GM23248 (cell line): ENCODE data around the gene AGMO. TPM values are rescaled to one million over a fixed set of nuclear protein-coding genes. Genes with fewer than 3 reads are reported as not detected.

Experiments
- DNase-seq: peaks from one replicate; pipeline ENCODE4 v3.0.0-alpha.2; 2015
- H2AFZ ChIP-seq: fragments of 200-600 bp; sonication (generic); 2 replicates; pipeline ENCODE4 v1.6.1; 2016; ENCODE audit warnings: antibody characterized with exemption
- H3F3A ChIP-seq: fragments of 200-600 bp; sonication (generic); 2 replicates; pipeline ENCODE4 v1.6.1; 2016; ENCODE audit warnings: mild to moderate bottlenecking, antibody characterized with exemption, mixed run types; ENCODE audit not compliant: insufficient read depth
- H3K27ac ChIP-seq: fragments of 200-600 bp; sonication (generic); 2 replicates; pipeline ENCODE4 v1.5.1; 2016; ENCODE audit warnings: mild to moderate bottlenecking
- H3K27me3 ChIP-seq: fragments of 200-600 bp; sonication (generic); replicated peaks from 2 replicates; pipeline ENCODE4 v1.6.1; 2016; ENCODE audit warnings: mild to moderate bottlenecking; ENCODE audit not compliant: insufficient read depth
- H3K36me3 ChIP-seq: fragments of 200-600 bp; sonication (generic); 2 replicates; pipeline ENCODE4 v1.6.1; 2016; ENCODE audit warnings: low read depth, mild to moderate bottlenecking
- H3K4me1 ChIP-seq: fragments of 200-600 bp; sonication (generic); 2 replicates; pipeline ENCODE4 v1.6.1; 2016; ENCODE audit warnings: mild to moderate bottlenecking; ENCODE audit not compliant: insufficient read depth
- H3K4me2 ChIP-seq: fragments of 200-600 bp; sonication (generic); one replicate; pipeline ENCODE4 v1.6.1; 2016; ENCODE audit warnings: mild to moderate bottlenecking; ENCODE audit not compliant: unreplicated experiment
- H3K4me3 ChIP-seq: fragments of 200-600 bp; sonication (generic); 2 replicates; pipeline ENCODE4 v1.5.1; 2016; ENCODE audit warnings: mild to moderate bottlenecking
- H3K79me2 ChIP-seq: fragments of 200-600 bp; sonication (generic); 2 replicates; pipeline ENCODE4 v1.6.1; 2016; ENCODE audit warnings: mild to moderate bottlenecking; ENCODE audit not compliant: insufficient read depth
- H3K9ac ChIP-seq: fragments of 200-600 bp; sonication (generic); 2 replicates; pipeline ENCODE4 v1.6.1; 2016; ENCODE audit warnings: mild to moderate bottlenecking
- H3K9me2 ChIP-seq: fragments of 200-600 bp; sonication (generic); 2 replicates; pipeline ENCODE4 v1.6.1; 2016; ENCODE audit warnings: mixed run types, mild to moderate bottlenecking, moderate library complexity; ENCODE audit not compliant: insufficient read depth
- H3K9me3 ChIP-seq: fragments of 200-600 bp; sonication (generic); one replicate; pipeline ENCODE4 v1.6.1; 2017; ENCODE audit warnings: low read depth
- H4K20me1 ChIP-seq: fragments of 200-600 bp; sonication (generic); 2 replicates; pipeline ENCODE4 v1.6.0; 2016; ENCODE audit not compliant: insufficient read depth
- EZH2 ChIP-seq: fragments of 200-600 bp; sonication (generic); IDR thresholded peaks from 2 replicates; pipeline ENCODE4 v1.6.1; 2018; ENCODE audit warnings: antibody characterized with exemption, mild to moderate bottlenecking; ENCODE audit not compliant: insufficient read depth, poor library complexity, severe bottlenecking
- EZH2phosphoT487 ChIP-seq: fragments of 200-600 bp; sonication (generic); IDR thresholded peaks from 2 replicates; pipeline ENCODE4 v1.6.1; 2018; ENCODE audit warnings: antibody characterized with exemption, moderate library complexity, mild to moderate bottlenecking, low read depth; ENCODE audit not compliant: insufficient read depth
- WGBS, 2 experiments: methylation state at CpG; one replicate each; pipeline ENCODE4 v1.1.6; 2015 to 2017; ENCODE audit warnings: low lambda C conversion rate in 2 of 2, low coverage in 1 of 2; ENCODE audit errors: missing lambda C conversion rate in 2 of 2; 5-methylcytosine and 5-hydroxymethylcytosine counted together
- in situ Hi-C: fragments of 300-500 bp; cut with MboI; formaldehyde crosslinking; loops from 2 replicates; pipeline ENCODE4 v1.15.0; 2020
- polyA plus RNA-seq: library from polyadenylated mRNA; unstranded; fragments of >200 nt; fragmentation: Nextera tagmentation; extraction: Ambion mirVana; gene quantifications from 2 replicates; pipeline ENCODE4 v1.2.1, GENCODE V29; 2016
- total RNA-seq: library from RNA; depleted of rRNA; stranded (reverse); fragments of >200 nt; shearing (Covaris generic); gene quantifications from 2 replicates; pipeline ENCODE4 v1.2.3, GENCODE V29; 2014

Gene AGMO
- total and polyA plus RNA-seq, 2 experiments from 2014 or later: not detected

DNA sequence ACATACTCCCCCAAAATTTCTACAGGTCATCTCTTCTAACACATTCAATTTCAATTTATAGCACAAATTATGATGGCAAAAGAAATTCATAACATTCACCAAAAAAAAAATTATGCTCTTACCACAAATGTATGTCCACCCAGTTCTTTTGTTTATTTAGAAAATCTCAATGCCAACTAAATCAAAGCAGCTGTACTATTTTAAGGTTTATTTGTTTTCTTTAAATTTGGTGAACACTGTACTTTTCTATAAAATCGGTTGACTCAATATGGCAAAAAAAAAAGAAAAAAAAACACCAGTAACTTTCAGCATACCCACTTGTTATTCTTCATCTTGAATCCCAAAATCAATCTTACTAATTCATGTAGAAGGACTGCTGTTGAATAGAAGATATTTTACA lies 225.7 kb downstream of the AGMO start:
- no peaks in the 10 kb centered on the region for H3K9me3 ChIP-seq
- H3K27ac ChIP-seq: no peak overlapping the region
- no peak for DNase-seq
- no peaks in the 10 kb centered on the region for H3K9me2 ChIP-seq
- no peak overlapping the region for H3K4me3 ChIP-seq
- no peaks in the 10 kb centered on the region for H3K27me3 ChIP-seq
- in situ Hi-C loops: no loop called here
- H3F3A ChIP-seq: no peaks in the 10 kb centered on the region
- no peaks in the 10 kb centered on the region for H3K79me2 ChIP-seq
- H3K4me1 ChIP-seq: no peaks in the 10 kb centered on the region
- H4K20me1 ChIP-seq: no peaks in the 10 kb centered on the region
- TF ChIP-seq EZH2phosphoT487: no peak
- no peak for TF ChIP-seq EZH2
- no peak overlapping the region for H3K4me2 ChIP-seq
- H3K36me3 ChIP-seq: no peaks in the 10 kb centered on the region
- no peak overlapping the region for H2AFZ ChIP-seq
- no peak overlapping the region for H3K9ac ChIP-seq
- WGBS, 2 experiments: 64 to 69% methylated on average over 1 of the region's 1 CpG

DNA sequence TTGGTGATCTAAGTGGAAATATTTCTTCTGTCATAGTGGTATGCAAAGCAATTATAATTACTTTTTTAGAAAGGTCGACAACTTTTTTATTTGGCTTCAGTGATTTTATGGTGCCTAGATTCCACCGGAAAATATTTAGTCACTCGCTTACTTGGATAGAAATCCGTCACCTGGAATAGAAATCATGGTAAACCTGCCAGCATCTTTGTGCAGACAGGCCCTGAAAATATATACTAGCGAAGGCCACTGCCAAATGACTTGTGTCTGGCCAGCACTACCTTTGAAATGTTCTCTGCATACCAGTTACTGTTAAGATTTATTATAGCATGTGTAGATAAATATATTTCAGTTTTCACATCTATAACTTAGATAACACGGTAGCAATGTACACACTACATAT lies 226.4 kb downstream of the AGMO start:
- in situ Hi-C loops: no loop called here
- Histone ChIP-seq H3F3A (no peaks in the 10 kb centered on the region), H3K9me3 (no peaks in the 10 kb centered on the region), H3K27me3 (no peaks in the 10 kb centered on the region), H3K4me2 (no peak overlapping the region), H3K27ac (no peak overlapping the region), H3K9me2 (no peaks in the 10 kb centered on the region), H2AFZ (no peak overlapping the region), H3K79me2 (no peaks in the 10 kb centered on the region), H3K36me3 (no peaks in the 10 kb centered on the region), H3K4me3 (no peak overlapping the region), H4K20me1 (no peaks in the 10 kb centered on the region), H3K9ac (no peak overlapping the region), H3K4me1 (no peaks in the 10 kb centered on the region)
- WGBS, 2 experiments: 62 to 65% methylated on average over 6 of the region's 6 CpGs
- DNase-seq: no peak
- TF ChIP-seq EZH2phosphoT487 (no peak), EZH2 (no peak)

DNA sequence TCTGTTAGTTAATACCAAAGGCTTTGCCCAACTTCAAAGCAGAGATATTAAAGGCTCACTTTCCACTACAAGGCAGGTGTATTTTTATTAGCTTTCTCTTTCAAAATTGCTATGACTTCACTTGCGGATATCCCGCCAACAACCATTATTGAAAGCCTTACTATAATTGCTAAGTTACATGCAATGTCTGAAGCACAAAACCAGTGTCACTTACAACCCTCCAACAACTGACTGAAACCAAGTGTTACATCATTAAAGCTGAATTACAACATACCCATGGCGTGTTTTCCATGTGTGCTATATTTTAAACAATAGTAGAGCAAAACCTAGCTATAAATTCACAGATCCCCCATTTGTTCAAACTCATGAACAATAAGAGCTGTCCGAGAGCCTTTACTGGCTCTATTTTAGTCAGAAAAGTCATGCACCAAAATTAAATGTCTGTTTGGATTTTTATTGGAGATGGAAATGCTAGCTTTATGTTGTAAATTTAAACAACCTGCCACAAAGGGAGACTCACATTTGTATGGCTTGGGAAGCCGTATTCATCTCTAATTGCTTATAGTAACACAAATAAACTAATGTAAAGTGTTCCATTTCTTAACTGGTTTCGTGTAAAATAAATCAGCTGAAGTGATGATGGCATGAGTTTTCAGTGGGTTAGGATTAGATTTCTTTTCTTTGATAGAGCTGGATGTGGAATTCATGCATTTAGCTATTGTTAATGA lies 227.1 kb downstream of the AGMO start:
- no peak for DNase-seq
- Histone ChIP-seq H3K79me2 (no peaks in the 10 kb centered on the region), H4K20me1 (no peaks in the 10 kb centered on the region), H3K4me1 (no peaks in the 10 kb centered on the region), H3K9me3 (no peaks in the 10 kb centered on the region), H3K9ac (no peak overlapping the region), H3K36me3 (no peaks in the 10 kb centered on the region), H3K9me2 (no peaks in the 10 kb centered on the region), H2AFZ (no peak overlapping the region), H3F3A (no peaks in the 10 kb centered on the region), H3K4me2 (no peak overlapping the region), H3K4me3 (no peak overlapping the region), H3K27ac (no peak overlapping the region), H3K27me3 (no peaks in the 10 kb centered on the region)
- WGBS, 2 experiments: 66 to 68% methylated on average over 6 of the region's 6 CpGs
- in situ Hi-C loops: no loop called here
- TF ChIP-seq EZH2: no peak
- no peak for TF ChIP-seq EZH2phosphoT487

DNA sequence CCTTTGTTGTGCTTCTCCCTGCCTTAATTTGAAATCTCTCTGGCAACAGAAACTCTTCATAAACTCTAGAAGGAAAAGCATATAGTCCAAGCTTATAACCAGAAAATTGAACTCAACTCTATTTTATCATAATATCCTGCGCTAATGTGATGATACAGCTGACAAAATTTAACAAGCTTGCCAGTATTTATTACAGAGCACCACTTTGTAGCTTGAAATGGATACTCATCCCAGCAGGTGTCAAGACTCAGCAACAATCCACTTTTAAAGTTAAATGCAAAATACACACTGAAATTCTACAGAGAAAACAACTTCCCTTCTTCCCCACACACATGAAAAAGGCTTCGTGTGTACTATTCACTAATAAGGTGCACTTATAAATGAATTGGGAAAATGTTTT lies 228.9 kb downstream of the AGMO start:
- WGBS, 2 experiments: 73 to 82% methylated on average over 2 of the region's 2 CpGs
- Histone ChIP-seq H3K4me2 (no peak overlapping the region), H4K20me1 (no peaks in the 10 kb centered on the region), H3K27me3 (no peaks in the 10 kb centered on the region), H3K4me1 (no peaks in the 10 kb centered on the region), H3K36me3 (no peaks in the 10 kb centered on the region), H3K27ac (no peak overlapping the region), H3K9me3 (no peaks in the 10 kb centered on the region), H3K4me3 (no peak overlapping the region), H3K9ac (no peak overlapping the region), H3K79me2 (no peaks in the 10 kb centered on the region), H3F3A (no peaks in the 10 kb centered on the region), H3K9me2 (no peaks in the 10 kb centered on the region), H2AFZ (no peak overlapping the region)
- TF ChIP-seq EZH2phosphoT487: no peak
- no peak for TF ChIP-seq EZH2
- DNase-seq: no peak
- in situ Hi-C loops: no loop called here

DNA sequence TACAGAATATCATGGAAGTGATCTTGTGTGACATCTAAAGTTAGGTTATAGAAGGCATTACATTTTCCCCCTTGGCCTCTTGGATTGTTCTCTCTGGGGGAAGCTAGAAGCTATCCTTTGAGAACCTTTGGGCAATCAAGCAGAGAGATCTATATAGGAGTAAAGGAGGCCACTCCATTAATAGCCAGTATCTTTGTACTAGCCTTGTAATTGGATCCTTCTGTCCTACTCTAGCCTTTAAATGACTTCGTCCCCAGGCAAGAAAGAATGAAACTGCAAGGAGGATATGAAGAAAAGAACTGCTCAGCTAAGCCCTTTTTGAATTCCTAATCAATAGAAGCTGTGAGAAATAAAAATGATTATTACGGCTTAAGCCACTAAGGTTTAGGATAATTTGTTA lies 230.9 kb downstream of the AGMO start:
- no peaks in the 10 kb centered on the region for H3K27me3 ChIP-seq
- no peaks in the 10 kb centered on the region for H3F3A ChIP-seq
- H3K9me3 ChIP-seq: no peaks in the 10 kb centered on the region
- in situ Hi-C loops: no loop called here
- no peak for DNase-seq
- TF ChIP-seq EZH2phosphoT487 (no peak), EZH2 (no peak)
- H3K4me3 ChIP-seq: no peak overlapping the region
- H3K27ac ChIP-seq: no peak overlapping the region
- no peak overlapping the region for H3K4me2 ChIP-seq
- H3K36me3 ChIP-seq: no peaks in the 10 kb centered on the region
- H3K4me1 ChIP-seq: no peaks in the 10 kb centered on the region
- H2AFZ ChIP-seq: no peak overlapping the region
- H3K79me2 ChIP-seq: no peaks in the 10 kb centered on the region
- H3K9me2 ChIP-seq: no peaks in the 10 kb centered on the region
- WGBS, 2 experiments: 33 to 41% methylated on average over 2 of the region's 2 CpGs
- no peak overlapping the region for H3K9ac ChIP-seq
- H4K20me1 ChIP-seq: no peaks in the 10 kb centered on the region
